Kidney epithelial cell (primary cell): ENCODE measurements around the gene AGR3. TPM values are rescaled to one million over a fixed set of nuclear protein-coding genes. Genes with fewer than 3 reads are reported as not detected.

Experiments used
- DNase-seq: peaks from one replicate; pipeline ENCODE4 v3.0.0-alpha.2; 2010; ENCODE audit warnings: low read depth
- H3K27me3 ChIP-seq: 2 replicates; pipeline ENCODE4 v1.6.0; 2011; ENCODE audit warnings: low read length; ENCODE audit not compliant: control insufficient read depth, insufficient read depth
- H3K36me3 ChIP-seq: 2 replicates; pipeline ENCODE4 v1.5.1; 2011; ENCODE audit warnings: low read length; ENCODE audit not compliant: control insufficient read depth, insufficient read depth
- H3K4me3 ChIP-seq: 2 replicates; pipeline ENCODE4 v1.5.1; 2011; ENCODE audit warnings: low read depth, mild to moderate bottlenecking, control low read depth, low read length
- CTCF ChIP-seq: IDR thresholded peaks from 2 replicates; pipeline ENCODE4 v1.5.1; 2011; ENCODE audit warnings: mild to moderate bottlenecking, moderate library complexity, low read length, control low read depth, inconsistent platforms; ENCODE audit not compliant: insufficient read depth, poor library complexity, severe bottlenecking
- total RNA-seq: library from RNA; depleted of rRNA; stranded (reverse); fragments of >200 nt; gene quantifications from 2 replicates; pipeline ENCODE4 v1.2.3, GENCODE V29; 2015

The AGR3 gene
- total RNA-seq, result not detected in 2 replicates

DNA sequence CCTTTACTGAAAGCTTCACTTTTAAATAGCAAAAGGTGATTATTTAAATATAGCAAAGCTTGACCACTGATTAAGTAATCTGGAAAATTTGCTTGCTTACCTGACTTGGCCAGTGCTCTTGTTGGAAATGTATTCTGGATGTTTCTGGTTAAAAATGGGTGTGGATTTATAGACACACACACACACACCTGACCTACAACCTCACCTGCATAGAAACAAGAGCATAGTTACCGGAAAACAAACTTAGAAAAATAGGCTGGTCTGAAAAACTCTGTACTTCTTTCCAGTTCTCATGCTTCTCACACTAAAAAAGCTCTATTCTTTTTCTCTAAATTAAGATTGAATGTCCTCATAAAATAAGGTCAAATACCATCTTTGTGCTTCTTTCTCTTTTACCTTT, at the start of gene AGR3:
Gene AGR3, minus strand, starts transcription at position 140 of the 400 bp plus-strand sequence. CDS start 3,365 bp downstream, outside the sequence.
- no peak within 1 kb of the TSS for H3K4me3 ChIP-seq
- H3K36me3 ChIP-seq, result no peaks in the 10 kb centered on the region
- DNase-seq, result no peak
- H3K27me3 ChIP-seq, result no peaks in the 10 kb centered on the region
- TF ChIP-seq CTCF, result no peak

- H3K4me3 ChIP-seq, result no peak overlapping the region
These were observed 49.2 kb upstream of the AGR3 start for GRCh38 chr7:16930946-16931345.

DNA sequence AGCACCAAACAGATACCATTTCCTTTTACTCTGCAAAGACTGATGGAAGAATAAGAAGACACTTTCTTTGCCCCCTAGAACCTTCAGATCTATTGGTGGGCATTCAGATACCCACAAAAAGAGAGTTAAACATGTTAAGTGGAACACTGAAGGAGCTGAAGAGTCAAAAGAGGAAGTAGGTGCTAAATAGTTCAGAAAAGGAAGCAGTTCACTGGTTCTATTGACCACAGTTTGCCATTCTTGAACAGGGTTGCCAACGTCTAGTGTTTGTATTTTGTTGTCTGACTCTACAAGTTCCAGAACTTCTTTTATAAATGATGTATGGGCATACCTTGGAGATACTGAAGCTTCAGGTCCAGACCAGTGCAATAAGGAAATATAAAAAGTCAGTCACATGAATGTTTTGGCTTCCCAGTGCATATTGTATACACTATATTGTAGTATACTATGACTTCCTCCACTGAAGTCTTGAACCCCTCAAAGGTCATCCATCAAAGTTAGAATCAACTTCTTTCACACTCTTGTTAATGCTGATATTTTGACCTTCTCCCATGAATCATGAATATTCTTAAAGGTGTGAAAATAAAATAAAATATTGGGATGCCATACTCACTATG, 47.5 kb upstream of the AGR3 start:
- Histone ChIP-seq H3K4me3 (no peak overlapping the region), H3K27me3 (no peaks in the 10 kb centered on the region), H3K36me3 (no peaks in the 10 kb centered on the region)
- TF ChIP-seq CTCF, result no peak
- DNase-seq, result no peak

More at GRCh38 chr7:16930946-16931345, 49.2 kb upstream of the AGR3 start:
- Histone ChIP-seq H3K36me3 (no peaks in the 10 kb centered on the region), H3K27me3 (no peaks in the 10 kb centered on the region)
- TF ChIP-seq CTCF, result no peak
- DNase-seq, result no peak

GRCh38 chr7:16926861-16927260, 45.1 kb upstream of the AGR3 start:
- no peak for TF ChIP-seq CTCF
- Histone ChIP-seq H3K4me3 (no peak overlapping the region), H3K36me3 (no peaks in the 10 kb centered on the region), H3K27me3 (no peaks in the 10 kb centered on the region)
- DNase-seq, result no peak

DNA sequence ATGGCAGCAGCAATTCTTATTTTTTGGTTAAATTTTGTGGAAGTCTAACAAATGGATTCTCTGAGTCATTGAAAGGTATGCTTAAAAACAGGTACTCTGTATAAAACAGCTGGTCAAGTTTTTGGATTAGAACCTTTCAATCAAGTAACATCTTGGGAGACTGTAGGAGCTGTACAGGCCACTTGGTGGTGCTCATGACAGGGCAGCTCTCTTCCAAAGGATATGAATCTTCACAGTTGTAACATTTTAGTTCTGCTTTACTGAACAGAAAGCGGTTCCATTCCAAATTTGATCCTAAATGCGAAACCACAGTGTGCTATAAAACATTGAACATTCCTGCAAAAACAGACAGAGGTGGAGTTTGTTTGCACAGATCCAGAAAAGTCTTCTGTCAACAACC, 44.5 kb upstream of the AGR3 start:
- Histone ChIP-seq H3K4me3 (no peak overlapping the region), H3K36me3 (no peaks in the 10 kb centered on the region), H3K27me3 (no peaks in the 10 kb centered on the region)
- DNase-seq, result no peak
- TF ChIP-seq CTCF, result peak; percentile 64

DNA sequence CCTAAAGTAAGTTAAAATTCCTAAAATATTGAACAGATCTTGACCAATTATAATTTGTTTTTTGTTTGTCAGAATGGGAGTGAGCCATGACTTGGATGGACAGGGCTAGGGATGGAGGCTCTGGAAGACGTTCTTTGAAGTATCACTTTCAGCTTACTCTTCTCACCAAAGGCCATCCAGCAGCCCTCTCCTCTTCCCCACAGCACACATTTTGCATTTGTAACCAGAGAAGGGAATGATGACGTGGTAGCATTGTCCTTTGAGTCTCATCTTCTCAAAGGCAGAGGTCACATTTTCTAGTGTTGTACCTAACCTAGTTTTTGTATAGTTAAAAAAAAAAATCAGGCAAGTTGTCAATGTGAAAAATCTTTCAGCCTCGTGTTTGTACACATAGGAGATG, 43.8 kb upstream of the AGR3 start:
- no peak for TF ChIP-seq CTCF
- no peak for DNase-seq
- no peaks in the 10 kb centered on the region for H3K36me3 ChIP-seq
- no peak overlapping the region for H3K4me3 ChIP-seq
- H3K27me3 ChIP-seq, result no peaks in the 10 kb centered on the region
